GM21529 (cell line): Measurements from ENCODE around the gene TMEM120B.

Experiments used
- ATAC-seq: cut with Tn5 transposase; IDR thresholded peaks from one replicate; pipeline ENCODE4 v1.9.1; 2021; ENCODE audit not compliant: unreplicated experiment

The TMEM120B gene

GRCh38 chr12:121770813-121771625, 58.5 kb downstream of the TMEM120B start:
- ATAC-seq = no peak

DNA sequence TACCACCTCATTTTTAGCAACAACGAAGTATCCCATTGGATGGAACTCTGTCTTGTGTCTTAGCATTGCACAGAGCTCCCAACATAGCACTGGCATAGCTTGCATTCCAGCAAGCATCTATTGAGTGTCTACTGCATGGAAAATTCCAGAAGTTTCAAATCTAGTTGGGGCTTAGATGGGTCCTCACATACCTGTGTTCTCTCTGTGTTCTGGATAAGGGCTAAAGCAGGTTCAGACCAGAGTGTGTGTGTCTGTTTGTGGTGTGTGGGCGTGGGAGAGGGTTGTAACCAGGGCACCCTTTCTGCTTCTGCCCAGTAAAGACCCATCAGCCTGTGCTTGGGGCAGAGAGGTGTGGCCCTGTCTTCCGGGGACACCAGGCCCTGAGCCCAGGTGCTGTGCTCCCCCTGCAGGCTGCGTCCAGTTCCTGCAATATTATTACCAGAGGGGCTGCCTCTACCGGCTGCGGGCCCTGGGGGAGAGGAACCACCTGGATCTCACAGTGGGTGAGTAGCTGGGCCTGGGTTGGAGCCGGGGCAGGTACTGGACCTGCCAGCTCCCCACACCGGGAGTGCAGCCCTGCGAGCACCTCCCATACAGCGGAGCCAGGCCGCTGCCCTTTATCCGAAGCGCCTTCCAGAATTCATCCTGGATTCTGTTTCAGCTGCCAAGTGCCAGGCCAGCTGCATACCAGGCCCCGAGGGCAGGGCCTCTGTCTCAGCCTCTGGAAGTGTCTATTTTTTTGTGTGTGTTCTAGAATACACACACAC, 60.6 kb downstream of the TMEM120B start:
- ATAC-seq = peak; percentile 83

GRCh38 chr12:121774968-121775474, 62.5 kb downstream of the TMEM120B start:
- no peak for ATAC-seq

DNA sequence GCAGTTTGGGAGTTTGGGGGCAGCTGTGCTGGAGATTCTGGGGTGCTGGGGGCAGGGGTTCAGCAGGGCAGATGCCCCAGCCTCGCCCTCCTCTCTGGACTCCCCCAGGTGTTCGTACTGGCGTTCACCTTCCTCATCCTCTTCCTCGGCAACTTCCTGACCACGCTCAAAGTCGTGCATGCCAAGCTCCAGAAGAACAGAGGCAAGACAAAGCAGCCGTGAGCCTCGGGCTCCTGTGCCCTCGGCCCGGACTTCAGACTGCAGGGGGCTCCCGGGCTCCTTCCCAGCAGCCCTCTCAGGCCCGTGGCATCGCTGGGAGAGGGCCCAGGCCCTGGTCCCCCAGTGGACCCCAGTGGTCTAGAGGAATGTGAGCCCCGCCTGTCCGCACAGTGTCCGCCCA, 62.9 kb downstream of the TMEM120B start:
- no peak for ATAC-seq

GRCh38 chr12:121776190-121777098, 63.9 kb downstream of the TMEM120B start:
- no peak for ATAC-seq

DNA sequence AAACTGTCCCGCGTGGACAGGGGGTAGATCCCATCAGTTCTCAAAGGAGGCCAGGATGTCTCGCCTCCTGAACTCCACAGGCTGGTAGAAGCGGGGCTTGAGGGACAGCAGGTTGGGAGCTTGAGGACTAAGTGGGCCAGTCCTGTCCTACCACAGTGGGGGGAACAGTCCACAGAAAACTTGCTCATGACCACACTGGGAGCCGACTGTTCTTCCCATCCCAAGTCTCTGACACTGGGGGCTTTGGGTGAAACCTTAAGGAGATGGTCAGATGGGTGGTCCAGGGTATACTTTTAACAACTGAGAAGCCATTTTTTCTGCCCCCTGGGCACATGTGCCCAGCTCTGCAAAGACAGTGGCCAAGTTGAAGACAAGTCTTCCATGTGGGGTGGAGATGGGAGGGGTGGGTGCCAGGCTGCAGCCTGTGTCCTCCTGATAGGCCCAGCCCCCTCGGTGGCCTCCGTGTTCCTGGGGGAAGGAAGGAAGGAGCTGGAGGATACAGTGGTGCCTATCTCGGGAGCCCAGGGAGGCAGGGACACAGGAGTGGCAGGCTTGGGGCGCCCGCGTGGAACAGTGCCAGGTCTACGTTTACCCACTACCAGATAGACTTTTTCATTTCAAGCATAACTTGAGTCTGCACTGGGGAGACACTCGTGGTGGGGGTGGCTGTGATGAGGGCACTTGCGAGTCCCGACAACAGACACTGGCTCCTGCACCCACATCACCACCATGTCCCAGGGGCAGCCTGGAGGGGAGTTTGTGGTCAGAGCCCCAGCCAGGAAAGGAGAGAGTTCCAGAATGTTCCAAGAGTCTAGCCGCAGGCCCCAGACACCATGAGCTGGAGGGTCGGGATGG, 66.2 kb downstream of the TMEM120B start:
- ATAC-seq = no peak

GRCh38 chr12:121779422-121779895, 66.9 kb downstream of the TMEM120B start:
- ATAC-seq = no peak

DNA sequence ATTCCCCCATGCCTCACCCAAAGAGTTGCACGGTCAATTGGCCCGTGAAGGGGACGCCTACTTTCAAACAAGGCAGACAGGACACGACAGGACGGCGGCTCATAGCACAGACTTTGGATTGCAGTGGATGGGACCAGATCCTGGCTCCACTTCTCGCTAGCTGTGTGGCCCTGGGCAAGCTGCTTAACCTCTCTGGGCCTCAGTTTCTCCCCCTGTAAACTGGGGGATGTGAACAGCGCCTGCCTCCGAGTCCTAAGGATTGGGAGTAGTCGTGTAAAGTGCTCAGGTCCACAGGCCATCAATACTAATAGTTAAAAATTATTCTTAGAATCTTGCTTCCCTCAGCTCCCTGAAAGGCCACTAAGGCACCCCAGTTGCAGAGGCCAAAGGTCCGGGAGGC, 67.9 kb downstream of the TMEM120B start:
- ATAC-seq = no peak

DNA sequence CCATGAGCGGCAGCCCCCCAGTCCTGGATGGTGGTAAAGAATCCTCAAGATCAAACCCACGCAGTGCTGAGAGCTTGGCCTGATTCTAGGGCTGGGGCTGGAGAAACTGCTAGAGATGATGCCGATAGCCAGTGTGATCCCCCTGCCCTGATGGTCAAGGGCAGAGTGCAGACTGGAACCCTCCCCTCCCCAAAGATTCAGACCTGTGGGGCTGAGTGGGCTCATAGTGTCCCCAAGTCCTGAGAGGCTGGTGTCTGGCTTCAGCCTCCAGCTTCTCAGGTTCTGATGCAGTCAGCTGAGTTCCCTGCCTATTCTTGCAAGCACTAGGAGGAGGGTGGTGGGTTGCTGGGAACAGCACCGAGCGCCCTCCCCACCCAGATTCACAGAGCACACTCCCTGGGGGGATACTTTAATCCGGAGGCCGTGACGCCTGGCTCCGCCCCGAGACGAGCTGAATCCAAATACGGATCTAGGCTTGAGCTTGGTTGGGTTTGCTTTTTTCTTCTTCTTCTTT, 69.0 kb downstream of the TMEM120B start:
- ATAC-seq = peak; percentile 28

GRCh38 chr12:121781998-121782979, 69.7 kb downstream of the TMEM120B start:
- ATAC-seq = peak; percentile 44

DNA sequence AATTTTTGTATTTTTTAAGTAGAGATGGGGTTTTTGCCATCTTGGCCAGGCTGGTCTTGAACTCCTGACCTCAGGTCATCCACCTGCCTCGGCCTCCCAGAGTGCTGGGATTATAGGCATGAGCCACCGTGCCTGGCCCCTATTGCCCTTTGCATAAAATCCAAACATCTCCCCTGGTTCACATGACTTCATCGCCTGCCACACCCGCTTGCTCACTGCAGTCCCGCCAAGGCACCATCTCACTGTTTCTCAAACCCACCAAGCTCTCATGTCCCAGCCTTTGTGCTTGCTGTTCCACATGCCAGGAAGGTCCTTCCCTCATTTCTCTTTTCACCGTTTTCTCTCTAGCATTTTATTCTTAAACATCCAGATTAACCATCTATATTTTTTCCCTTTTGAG, 71.2 kb downstream of the TMEM120B start:
- ATAC-seq = no peak

- ATAC-seq = no peak
These were observed 71.9 kb downstream of the TMEM120B start for GRCh38 chr12:121784460-121784859.

DNA sequence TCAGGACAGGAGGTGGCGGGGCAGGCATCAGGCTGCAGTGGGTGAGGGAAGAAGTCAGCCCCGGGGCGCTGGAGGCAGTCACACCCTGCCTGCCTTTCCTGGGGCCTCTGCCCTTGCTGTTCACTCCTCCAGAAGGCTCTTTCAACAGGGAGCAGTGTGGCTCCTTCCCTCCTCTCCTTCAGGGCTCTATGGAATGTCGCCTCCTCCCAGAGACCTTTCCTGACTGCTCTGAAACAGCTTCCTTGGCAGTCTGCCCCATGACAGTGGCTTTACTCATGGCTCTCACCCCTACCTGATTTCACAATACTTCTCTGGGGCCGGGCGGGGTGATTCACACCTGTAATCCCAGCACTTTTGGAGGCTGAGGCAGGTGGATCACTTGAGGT, 73.9 kb downstream of the TMEM120B start:
- ATAC-seq = no peak

DNA sequence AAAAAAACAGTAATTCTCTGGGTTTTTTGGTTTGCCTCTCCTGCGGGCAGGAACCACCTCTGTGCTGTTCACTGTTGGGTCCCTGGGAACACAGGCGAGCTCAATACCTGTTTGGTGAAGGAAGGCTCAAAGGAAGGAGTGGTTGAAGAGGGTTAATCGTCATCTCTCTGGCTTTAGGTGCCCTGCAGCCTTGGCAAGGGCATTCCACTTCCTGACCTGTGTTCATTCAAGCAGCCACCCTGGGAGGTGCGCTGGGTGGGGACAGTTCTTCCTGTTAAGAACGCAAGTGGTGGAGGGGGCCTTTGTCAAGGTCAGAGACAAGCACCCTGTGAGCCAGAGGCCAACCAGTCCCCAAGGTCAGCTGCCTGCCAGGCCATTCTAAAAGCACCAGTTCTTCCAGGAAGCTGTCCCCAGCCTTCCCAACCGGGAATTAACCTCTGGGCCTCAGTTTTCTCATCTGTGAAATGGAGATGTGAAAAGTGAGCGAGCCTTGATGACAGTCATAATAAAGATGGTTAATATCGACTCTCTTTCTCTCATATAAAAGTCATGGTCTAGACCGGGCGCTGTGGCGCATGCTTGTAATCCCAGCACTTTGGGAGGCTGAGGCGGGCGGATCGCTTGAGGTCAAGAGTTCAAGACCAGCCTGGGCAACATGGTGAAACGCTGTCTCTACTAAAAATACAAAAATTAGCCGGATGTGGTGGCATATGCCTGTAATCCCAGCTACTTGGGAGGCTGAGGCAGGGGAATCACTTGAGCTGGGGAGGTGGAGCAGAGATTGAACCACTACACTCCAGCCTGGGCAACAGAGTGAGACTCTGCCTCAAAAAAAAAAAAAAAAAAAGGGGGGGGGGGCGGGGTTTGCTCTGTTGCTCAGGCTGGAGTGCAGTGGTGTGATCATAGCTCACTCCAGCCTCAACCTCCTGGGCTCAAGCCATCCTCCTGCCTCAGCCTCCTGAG, 74.8 kb downstream of the TMEM120B start:
- no peak for ATAC-seq

DNA sequence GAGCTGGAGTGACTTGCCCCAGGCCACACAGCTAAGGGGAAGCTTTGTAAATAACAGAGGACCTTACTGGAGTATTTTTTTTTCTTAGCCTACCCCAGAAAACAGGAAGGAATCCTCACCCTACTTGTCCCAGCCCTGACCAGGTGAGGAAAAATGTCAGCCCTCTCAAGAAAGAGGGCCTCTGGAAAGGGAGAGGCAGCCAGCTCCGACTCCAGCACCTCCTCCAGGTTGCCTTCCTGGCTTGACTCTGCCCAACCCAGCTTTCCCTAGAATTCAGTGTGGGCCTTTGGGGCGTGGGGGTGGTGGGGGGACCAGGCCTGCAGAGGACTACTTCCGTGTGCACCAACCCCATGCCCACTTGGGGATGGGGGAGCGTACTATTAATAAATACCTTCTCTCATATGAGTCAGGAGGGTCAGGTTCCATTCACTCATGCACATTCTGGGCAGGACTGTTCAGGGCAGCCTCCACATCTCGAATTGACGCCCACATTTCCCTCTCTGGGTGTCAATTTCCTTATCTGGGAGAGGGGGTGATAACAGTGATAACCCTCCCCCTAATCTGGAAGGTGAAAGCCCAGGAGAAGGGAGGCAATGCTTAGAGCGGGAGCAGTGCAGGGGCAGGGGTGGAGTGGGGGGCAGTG, 75.7 kb downstream of the TMEM120B start:
- ATAC-seq = no peak

- ATAC-seq = peak; percentile 17
These were observed 76.8 kb downstream of the TMEM120B start for GRCh38 chr12:121789233-121789781.
